ENCODE results near the gene CNTNAP2. TPM values are rescaled to one million over a fixed set of nuclear protein-coding genes. Genes with fewer than 3 reads are reported as not detected.

The CNTNAP2 gene
- total RNA-seq, 1 experiment from 2014 or later, result 60.0 TPM

DNA sequence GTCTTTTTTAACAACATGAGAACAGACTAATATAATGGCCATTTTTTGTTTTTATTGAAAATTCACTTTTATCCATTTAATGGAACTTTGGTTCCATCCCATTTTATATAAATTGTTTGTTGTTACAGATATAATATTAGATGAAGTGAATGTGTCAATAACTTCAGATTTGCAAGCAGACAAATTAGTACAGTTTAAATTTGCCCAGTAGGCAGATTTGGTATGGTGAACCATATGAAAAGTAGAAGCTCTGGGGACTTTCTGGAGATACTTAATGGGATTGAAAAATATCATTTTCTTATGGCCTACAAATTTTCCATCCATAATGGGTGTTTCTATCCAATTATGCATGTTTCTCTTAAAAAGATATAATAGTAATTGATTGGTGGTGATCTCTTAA is 1277.7 kb downstream of the CNTNAP2 start:
- Histone ChIP-seq H3K4me1 (ENCODE audit: insufficient read depth, low read length, poor library complexity, severe bottlenecking) (no peaks in the 10 kb centered on the region), H3K36me3 (ENCODE audit: insufficient read depth, low read length, poor library complexity, severe bottlenecking) (no peaks in the 10 kb centered on the region), H3K27ac (ENCODE audit: low read depth, low read length, poor library complexity, severe bottlenecking) (no peak overlapping the region), H3K27me3 (replicated peaks; ENCODE audit: insufficient read depth, low read depth, low read length, poor library complexity) (no peaks in the 10 kb centered on the region), H3K4me3 (ENCODE audit: low read depth, low read length, poor library complexity, severe bottlenecking) (no peak overlapping the region), H3K9me3 (ENCODE audit: low read depth, low read length, poor library complexity, severe bottlenecking) (no peaks in the 10 kb centered on the region)
- no TSS peak for BruUV-seq (replicated peaks)
- no peak for TF ChIP-seq EZH2 (IDR thresholded peaks at IDR 0.05; ENCODE audit: borderline replicate concordance, low read depth, low read length, poor library complexity, severe bottlenecking)
- TF ChIP-seq, protein P1, sequence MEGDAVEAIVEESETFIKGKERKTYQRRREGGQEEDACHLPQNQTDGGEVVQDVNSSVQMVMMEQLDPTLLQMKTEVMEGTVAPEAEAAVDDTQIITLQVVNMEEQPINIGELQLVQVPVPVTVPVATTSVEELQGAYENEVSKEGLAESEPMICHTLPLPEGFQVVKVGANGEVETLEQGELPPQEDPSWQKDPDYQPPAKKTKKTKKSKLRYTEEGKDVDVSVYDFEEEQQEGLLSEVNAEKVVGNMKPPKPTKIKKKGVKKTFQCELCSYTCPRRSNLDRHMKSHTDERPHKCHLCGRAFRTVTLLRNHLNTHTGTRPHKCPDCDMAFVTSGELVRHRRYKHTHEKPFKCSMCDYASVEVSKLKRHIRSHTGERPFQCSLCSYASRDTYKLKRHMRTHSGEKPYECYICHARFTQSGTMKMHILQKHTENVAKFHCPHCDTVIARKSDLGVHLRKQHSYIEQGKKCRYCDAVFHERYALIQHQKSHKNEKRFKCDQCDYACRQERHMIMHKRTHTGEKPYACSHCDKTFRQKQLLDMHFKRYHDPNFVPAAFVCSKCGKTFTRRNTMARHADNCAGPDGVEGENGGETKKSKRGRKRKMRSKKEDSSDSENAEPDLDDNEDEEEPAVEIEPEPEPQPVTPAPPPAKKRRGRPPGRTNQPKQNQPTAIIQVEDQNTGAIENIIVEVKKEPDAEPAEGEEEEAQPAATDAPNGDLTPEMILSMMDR (conservative IDR thresholded peaks at IDR 0.05; ENCODE audit: low read depth, low read length), result no peak
- intact Hi-C loops (cut with micrococcal nuclease; ENCODE audit: unreplicated experiment), result no loop called here
- ChIA-PET CTCF (no interaction called here), POLR2A (ENCODE audit: low non-redundant PET) (no interaction called here)
- no peak for DNase-seq (ENCODE audit: low spot score)

DNA sequence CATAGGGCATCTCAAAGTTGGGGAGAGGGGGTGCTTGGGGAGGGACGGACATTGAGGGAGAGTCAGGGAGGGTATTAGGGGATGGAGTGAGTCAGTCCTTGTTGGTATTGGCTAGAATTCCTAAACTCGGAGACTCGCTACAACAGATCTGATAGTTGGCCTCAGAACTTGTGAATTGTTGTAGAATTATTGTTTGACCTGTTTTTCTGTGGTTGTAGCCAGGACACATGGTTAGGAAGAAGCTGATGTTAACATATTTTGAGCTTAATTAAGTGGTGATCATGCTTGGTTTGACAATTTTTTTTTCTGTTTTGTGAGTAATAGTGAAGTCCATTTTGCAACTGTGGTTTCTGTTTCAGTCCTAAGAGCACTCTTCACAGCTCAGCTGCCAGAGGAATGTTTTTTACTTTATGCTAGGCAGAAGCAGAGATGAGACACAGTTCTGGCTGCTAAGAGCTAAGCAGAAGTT is 1283.7 kb downstream of the CNTNAP2 start:
- DNase-seq (ENCODE audit: low spot score), result no peak
- Histone ChIP-seq H3K27me3 (replicated peaks; ENCODE audit: insufficient read depth, low read depth, low read length, poor library complexity) (no peaks in the 10 kb centered on the region), H3K4me3 (ENCODE audit: low read depth, low read length, poor library complexity, severe bottlenecking) (no peak overlapping the region), H3K9me3 (ENCODE audit: low read depth, low read length, poor library complexity, severe bottlenecking) (no peaks in the 10 kb centered on the region), H3K4me1 (ENCODE audit: insufficient read depth, low read length, poor library complexity, severe bottlenecking) (no peaks in the 10 kb centered on the region), H3K36me3 (ENCODE audit: insufficient read depth, low read length, poor library complexity, severe bottlenecking) (no peaks in the 10 kb centered on the region), H3K27ac (ENCODE audit: low read depth, low read length, poor library complexity, severe bottlenecking) (no peak overlapping the region)
- POLR2A ChIA-PET (ENCODE audit: low non-redundant PET), result no interaction called here
- CTCF ChIA-PET, result interaction anchor here (0.6 kb wide), 1 partner anchor 662 kb away, joined by 4 read pairs; no protein-coding TSS in a partner anchor
- intact Hi-C loops (cut with micrococcal nuclease; ENCODE audit: unreplicated experiment), result no loop called here
- no TSS peak for BruUV-seq (replicated peaks)
- no peak for TF ChIP-seq EZH2 (IDR thresholded peaks at IDR 0.05; ENCODE audit: borderline replicate concordance, low read depth, low read length, poor library complexity, severe bottlenecking)
- TF ChIP-seq, protein P1 (conservative IDR thresholded peaks at IDR 0.05; ENCODE audit: low read depth, low read length), result no peak

DNA sequence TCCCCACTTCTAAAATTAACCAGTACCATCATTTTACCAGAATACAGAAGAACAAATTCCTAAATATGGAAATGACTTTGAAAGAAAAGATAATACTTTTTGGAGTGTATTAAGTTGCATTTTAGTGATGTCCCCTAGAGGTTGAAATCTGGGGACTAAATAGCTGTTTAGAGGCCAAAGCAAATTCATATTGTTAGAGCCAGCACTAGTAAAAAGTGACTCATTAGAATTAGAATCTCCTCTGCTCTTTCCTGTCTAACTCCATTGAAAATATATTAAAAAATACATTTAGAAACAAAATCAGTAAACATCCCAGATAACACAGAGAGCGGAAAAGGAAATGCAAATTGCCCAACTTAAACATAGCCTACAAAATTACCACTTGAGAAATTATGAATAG is 1284.3 kb downstream of the CNTNAP2 start:
- BruUV-seq (replicated peaks), result no TSS peak
- no peak for DNase-seq (ENCODE audit: low spot score)
- H3K36me3 ChIP-seq (ENCODE audit: insufficient read depth, low read length, poor library complexity, severe bottlenecking), result no peaks in the 10 kb centered on the region
- no peak overlapping the region for H3K4me3 ChIP-seq (ENCODE audit: low read depth, low read length, poor library complexity, severe bottlenecking)
- no peak for TF ChIP-seq EZH2 (IDR thresholded peaks at IDR 0.05; ENCODE audit: borderline replicate concordance, low read depth, low read length, poor library complexity, severe bottlenecking)
- TF ChIP-seq, protein P1 (conservative IDR thresholded peaks at IDR 0.05; ENCODE audit: low read depth, low read length), result no peak
- ChIA-PET CTCF (no interaction called here), POLR2A (ENCODE audit: low non-redundant PET) (no interaction called here)
- H3K27me3 ChIP-seq (replicated peaks; ENCODE audit: insufficient read depth, low read depth, low read length, poor library complexity), result no peaks in the 10 kb centered on the region
- H3K9me3 ChIP-seq (ENCODE audit: low read depth, low read length, poor library complexity, severe bottlenecking), result no peaks in the 10 kb centered on the region
- intact Hi-C loops (cut with micrococcal nuclease; ENCODE audit: unreplicated experiment), result no loop called here
- no peak overlapping the region for H3K27ac ChIP-seq (ENCODE audit: low read depth, low read length, poor library complexity, severe bottlenecking)
- H3K4me1 ChIP-seq (ENCODE audit: insufficient read depth, low read length, poor library complexity, severe bottlenecking), result no peaks in the 10 kb centered on the region
